IPS-18a (cell line): ENCODE measurements around the gene UVSSA.

ENCODE experiments used
- H3K27ac ChIP-seq: one replicate; pipeline ENCODE4 v1.5.1; 2013; ENCODE audit warnings: low read length
- H3K27me3 ChIP-seq: one replicate; pipeline ENCODE4 v1.6.1; 2013; ENCODE audit warnings: mild to moderate bottlenecking, low read length; ENCODE audit not compliant: control insufficient read depth, insufficient read depth
- H3K36me3 ChIP-seq: one replicate; pipeline ENCODE4 v1.6.1; 2013; ENCODE audit warnings: low read depth, low read length; ENCODE audit not compliant: control insufficient read depth
- H3K4me1 ChIP-seq: one replicate; pipeline ENCODE4 v1.6.1; 2013; ENCODE audit warnings: low read depth, low read length; ENCODE audit not compliant: control insufficient read depth
- H3K4me3 ChIP-seq: one replicate; pipeline ENCODE4 v1.5.1; 2013; ENCODE audit warnings: low read length
- H3K9ac ChIP-seq: one replicate; pipeline ENCODE4 v1.6.1; 2013; ENCODE audit warnings: mild to moderate bottlenecking, low read length, moderate library complexity
- H3K9me3 ChIP-seq: one replicate; pipeline ENCODE4 v1.6.1; 2013; ENCODE audit warnings: low read depth, low read length; ENCODE audit not compliant: control insufficient read depth

Gene UVSSA

GRCh38 chr4:1337376-1337831, 9.6 kb upstream of the UVSSA start:
- Histone ChIP-seq H3K36me3 (peaks cover 44% of the 10 kb centered on the region), H3K9ac (no peak overlapping the region), H3K4me1 (no peaks in the 10 kb centered on the region), H3K27ac (no peak overlapping the region), H3K27me3 (no peaks in the 10 kb centered on the region), H3K4me3 (no peak overlapping the region), H3K9me3 (no peaks in the 10 kb centered on the region)

GRCh38 chr4:1337951-1338751, 8.9 kb upstream of the UVSSA start:
- H3K4me1 ChIP-seq, result no peaks in the 10 kb centered on the region
- H3K9ac ChIP-seq, result no peak overlapping the region
- no peak overlapping the region for H3K27ac ChIP-seq
- no peaks in the 10 kb centered on the region for H3K27me3 ChIP-seq
- no peak overlapping the region for H3K4me3 ChIP-seq
- no peaks in the 10 kb centered on the region for H3K9me3 ChIP-seq
- peaks cover 44% of the 10 kb centered on the region for H3K36me3 ChIP-seq

DNA sequence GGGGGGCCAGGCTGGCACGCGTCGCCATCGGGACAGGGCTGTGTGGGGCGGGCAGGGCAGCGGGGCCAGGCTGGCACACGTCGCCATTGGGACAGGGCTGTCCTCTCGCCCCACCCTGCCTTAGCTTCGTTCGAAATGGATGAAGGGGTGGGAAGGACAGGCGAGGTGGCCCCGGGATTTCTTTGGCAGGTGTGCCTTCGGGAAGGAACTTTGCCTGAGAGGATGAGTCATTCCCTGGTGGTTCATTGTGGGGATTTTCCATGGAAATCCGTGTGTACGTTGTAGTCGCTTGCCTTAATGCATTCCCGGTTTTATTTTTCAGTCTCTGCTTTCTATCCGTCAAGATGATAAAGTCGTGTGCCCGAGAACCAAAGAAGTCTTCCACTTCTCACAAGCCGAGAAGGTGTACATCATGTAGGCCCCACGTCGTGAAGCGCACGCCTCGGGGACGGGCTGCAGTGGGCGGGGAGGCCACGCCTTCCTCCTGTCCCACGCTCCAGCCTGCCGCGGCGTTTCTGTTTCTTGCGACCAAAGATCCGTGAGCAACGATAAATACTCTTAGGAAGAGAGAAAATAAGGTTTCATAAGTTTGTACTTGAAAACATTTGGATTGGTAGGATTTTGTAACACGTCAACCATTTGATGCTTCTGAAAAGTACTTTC, 8.1 kb upstream of the UVSSA start:
- Histone ChIP-seq H3K4me1 (no peaks in the 10 kb centered on the region), H3K9me3 (no peaks in the 10 kb centered on the region), H3K27ac (no peak overlapping the region), H3K9ac (no peak overlapping the region), H3K36me3 (peaks cover 44% of the 10 kb centered on the region), H3K27me3 (no peaks in the 10 kb centered on the region), H3K4me3 (no peak overlapping the region)

GRCh38 chr4:1339489-1339888, 7.5 kb upstream of the UVSSA start:
- Histone ChIP-seq H3K4me1 (no peaks in the 10 kb centered on the region), H3K4me3 (no peak overlapping the region), H3K9me3 (no peaks in the 10 kb centered on the region), H3K36me3 (peaks cover 44% of the 10 kb centered on the region), H3K9ac (no peak overlapping the region), H3K27ac (no peak overlapping the region), H3K27me3 (no peaks in the 10 kb centered on the region)

DNA sequence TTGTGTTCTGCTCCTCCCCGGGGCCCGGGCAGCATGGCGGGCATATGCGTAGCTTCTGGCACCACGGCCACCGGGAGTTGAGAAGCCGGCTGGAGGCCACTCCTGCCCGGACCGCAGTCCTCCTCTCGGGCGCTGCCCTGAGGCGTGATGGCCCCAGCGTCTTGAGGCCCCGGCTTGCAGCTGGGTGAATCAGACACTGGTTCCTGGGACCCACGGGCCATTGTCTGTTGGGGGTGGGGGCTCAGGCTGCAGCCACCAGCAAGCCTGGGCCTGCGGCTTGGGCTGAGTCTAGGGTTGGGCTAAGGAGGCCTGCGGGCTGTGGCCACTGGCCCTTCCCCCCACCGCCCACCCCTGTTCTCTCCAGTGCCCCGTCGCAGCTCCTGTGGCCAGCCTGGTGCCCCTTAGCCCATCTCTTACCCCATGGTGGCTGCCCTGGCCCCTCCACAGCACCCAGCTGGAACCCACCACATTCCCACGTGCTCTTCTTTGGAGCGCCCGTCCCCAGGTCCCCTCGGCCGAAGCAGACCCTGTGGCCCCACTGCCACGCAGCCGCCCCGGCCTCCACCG, 6.7 kb upstream of the UVSSA start:
- H3K4me3 ChIP-seq, result no peak overlapping the region
- H3K36me3 ChIP-seq, result peaks cover 44% of the 10 kb centered on the region
- H3K9me3 ChIP-seq, result no peaks in the 10 kb centered on the region
- no peak overlapping the region for H3K9ac ChIP-seq
- H3K27me3 ChIP-seq, result no peaks in the 10 kb centered on the region
- H3K4me1 ChIP-seq, result no peaks in the 10 kb centered on the region
- H3K27ac ChIP-seq, result no peak overlapping the region

DNA sequence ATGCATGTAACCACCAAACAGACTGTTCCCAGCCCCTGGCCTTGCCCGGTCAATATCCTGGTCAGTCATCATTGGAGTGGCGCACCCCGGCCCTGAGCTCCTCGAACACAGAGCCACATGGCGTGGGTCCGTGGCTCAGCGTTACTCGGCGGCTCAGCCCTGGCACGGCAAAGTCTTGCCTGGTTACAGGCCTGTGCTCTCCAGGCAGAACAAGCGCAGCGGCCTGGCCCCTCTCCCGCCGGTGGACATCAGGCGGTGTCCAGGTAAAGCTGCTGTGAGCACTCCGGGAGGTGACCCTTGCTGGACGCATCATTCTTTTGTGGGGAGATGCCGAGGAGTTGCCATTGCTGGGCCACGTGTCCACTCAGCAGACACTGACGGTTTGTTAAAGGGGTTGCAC, 6.1 kb upstream of the UVSSA start:
- H3K9me3 ChIP-seq, result no peaks in the 10 kb centered on the region
- peaks cover 44% of the 10 kb centered on the region for H3K36me3 ChIP-seq
- no peaks in the 10 kb centered on the region for H3K4me1 ChIP-seq
- no peak overlapping the region for H3K27ac ChIP-seq
- no peak overlapping the region for H3K4me3 ChIP-seq
- no peak overlapping the region for H3K9ac ChIP-seq
- no peaks in the 10 kb centered on the region for H3K27me3 ChIP-seq

- Histone ChIP-seq H3K9me3 (no peaks in the 10 kb centered on the region), H3K27ac (no peak overlapping the region), H3K36me3 (peaks cover 35% of the 10 kb centered on the region), H3K4me1 (no peaks in the 10 kb centered on the region), H3K27me3 (no peaks in the 10 kb centered on the region), H3K4me3 (no peak overlapping the region), H3K9ac (no peak overlapping the region)
Measured at GRCh38 chr4:1342003-1342402, 5.0 kb upstream of the UVSSA start.

- Histone ChIP-seq H3K4me1 (peaks cover 4% of the 10 kb centered on the region), H3K9me3 (no peaks in the 10 kb centered on the region), H3K9ac (no peak overlapping the region), H3K27me3 (no peaks in the 10 kb centered on the region), H3K36me3 (peaks cover 10% of the 10 kb centered on the region), H3K27ac (no peak overlapping the region), H3K4me3 (no peak overlapping the region)
Measured at GRCh38 chr4:1344696-1345095, 2.3 kb upstream of the UVSSA start.

DNA sequence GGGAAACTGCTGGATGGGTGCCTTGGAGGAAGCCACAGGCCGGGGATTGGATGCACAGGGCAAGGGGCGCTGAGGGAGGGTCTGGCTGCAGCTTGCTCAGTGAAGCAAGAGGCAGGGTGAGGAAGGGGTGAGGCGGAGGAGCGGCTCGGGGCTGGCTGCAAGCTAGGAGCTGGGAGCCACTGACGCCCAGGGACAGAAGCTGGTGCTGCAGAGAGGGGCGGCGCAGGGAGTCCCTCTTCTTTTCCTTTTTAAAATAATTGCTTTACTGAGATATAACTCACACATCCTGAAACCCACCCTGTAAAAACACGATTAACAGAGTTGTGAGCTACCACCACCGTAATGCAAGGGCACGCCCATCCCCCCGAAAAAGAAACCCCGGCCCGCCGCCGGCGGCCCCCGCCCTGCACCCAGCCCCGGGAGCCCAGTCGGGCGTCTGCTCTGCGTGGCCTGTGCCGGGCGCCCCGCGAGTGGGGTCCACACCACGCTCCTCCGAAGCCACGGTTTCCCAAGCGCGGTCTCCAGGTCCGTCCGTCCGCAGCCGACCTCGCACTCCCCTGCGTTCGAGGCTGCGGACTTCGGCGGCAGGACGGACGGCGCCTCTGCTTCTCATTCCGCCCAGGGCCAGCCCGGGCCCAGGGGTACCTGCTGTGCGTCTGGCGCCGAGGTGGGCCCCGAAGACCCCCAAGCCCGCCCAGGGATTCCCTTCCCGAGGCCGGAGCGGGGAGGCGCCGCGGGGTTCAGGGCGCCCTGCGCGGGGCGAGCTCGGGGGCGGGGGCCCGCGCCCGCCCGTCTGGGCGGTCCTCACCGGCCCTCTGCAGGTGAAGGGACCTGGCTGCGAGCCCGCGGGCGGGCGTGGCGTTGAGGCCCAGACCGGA, 866 bp upstream of the UVSSA start:
- Histone ChIP-seq H3K27ac (no peak overlapping the region), H3K4me1 (peaks cover 4% of the 10 kb centered on the region), H3K27me3 (no peaks in the 10 kb centered on the region), H3K36me3 (peaks cover 4% of the 10 kb centered on the region), H3K9ac (peak overlapping the region; percentile 57), H3K9me3 (no peaks in the 10 kb centered on the region), H3K4me3 (peak overlapping the region; percentile 70)

- H3K9me3 ChIP-seq, result no peaks in the 10 kb centered on the region
- H3K4me3 ChIP-seq, result peak overlapping the region; percentile 71
- H3K36me3 ChIP-seq, result peaks cover 3% of the 10 kb centered on the region
- peak overlapping the region; percentile 82 for H3K27ac ChIP-seq
- peak overlapping the region; percentile 72 for H3K9ac ChIP-seq
- H3K27me3 ChIP-seq, result no peaks in the 10 kb centered on the region
- peaks cover 4% of the 10 kb centered on the region for H3K4me1 ChIP-seq
Measured at GRCh38 chr4:1347410-1347864, 429 bp downstream of the UVSSA start.

DNA sequence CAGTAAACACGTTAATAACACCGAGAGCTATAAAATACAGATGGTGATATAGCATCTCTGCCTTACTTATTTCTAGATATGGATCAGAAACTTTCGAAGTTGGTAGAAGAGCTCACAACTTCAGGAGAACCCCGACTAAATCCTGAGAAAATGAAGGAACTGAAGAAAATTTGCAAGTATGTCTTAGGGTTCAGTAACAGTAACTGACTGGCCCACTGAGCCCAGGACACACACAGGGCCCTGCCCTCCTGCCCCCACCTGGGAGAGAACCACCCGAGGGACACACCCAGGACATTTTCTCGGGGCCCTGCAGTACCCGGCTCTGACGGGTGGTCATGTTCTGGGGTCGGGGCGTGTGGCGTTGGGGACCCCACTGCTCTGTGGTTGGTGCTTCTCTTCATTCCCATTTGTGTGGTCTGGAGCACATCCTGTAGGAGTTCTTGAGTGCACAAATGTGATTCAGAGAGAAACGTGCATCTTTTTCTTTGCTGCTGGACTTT, 1.1 kb downstream of the UVSSA start:
- no peak overlapping the region for H3K27ac ChIP-seq
- peak overlapping the region; percentile 72 for H3K9ac ChIP-seq
- H3K27me3 ChIP-seq, result no peaks in the 10 kb centered on the region
- no peaks in the 10 kb centered on the region for H3K9me3 ChIP-seq
- H3K4me3 ChIP-seq, result peak overlapping the region; percentile 71
- H3K4me1 ChIP-seq, result peaks cover 4% of the 10 kb centered on the region
- peaks cover 7% of the 10 kb centered on the region for H3K36me3 ChIP-seq
